ENCODE measurements around the gene EFNA1. TPM values are rescaled to one million over a fixed set of nuclear protein-coding genes. Genes with fewer than 3 reads are reported as not detected.

Gene EFNA1
- total and polyA plus RNA-seq, 2 of the 8 experiments (the other 6 are each of a cell fraction or from before 2014, with no cell fraction given): 4.9 to 14.6 TPM

DNA sequence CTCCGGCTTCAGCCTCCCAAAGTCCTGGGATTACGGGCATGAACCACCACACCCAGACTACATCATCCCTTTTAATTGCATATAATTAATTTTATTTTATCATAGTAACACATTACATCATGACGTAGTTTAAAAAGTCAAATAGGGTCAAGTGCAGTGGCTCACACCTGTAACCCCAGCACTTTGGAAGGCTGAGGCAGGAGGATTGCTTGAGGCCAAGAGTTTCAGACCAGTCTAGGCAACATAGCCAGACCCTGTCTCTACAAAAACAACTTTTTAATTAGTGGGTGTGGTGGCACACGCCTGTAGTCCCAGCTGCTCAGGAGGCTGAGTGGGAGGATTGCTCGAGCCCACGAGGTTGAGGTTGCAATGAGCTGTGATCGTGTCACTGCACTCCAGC lies 28.3 kb upstream of the EFNA1 start:
- no peak overlapping the region for H2BK120ac ChIP-seq (replicated peaks; ENCODE audit: low read depth, low read length)
- ChIA-PET POLR2A (ENCODE audit: partially characterized antibody) (interaction anchor here (0.7 to 1.3 kb wide), 3 partner anchors 95 to 696 kb away, joined by 3 to 5 read pairs (median 4); no protein-coding TSS in a partner anchor), CTCF (ENCODE audit: partially characterized antibody) (interaction anchor here (0.6 to 6.9 kb wide), 8 partner anchors 8 to 70 kb away, joined by 3 to 101 read pairs (median 6); partner anchors contain the start of genes DPM3 and KRTCAP2)
- no peak overlapping the region for H2AFZ ChIP-seq (ENCODE audit: low read length)
- no peak overlapping the region for H2BK15ac ChIP-seq (ENCODE audit: low read length)
- H3K4me1 ChIP-seq (replicated peaks in 1 of 4; ENCODE audit: control insufficient read depth in 3 of 4, insufficient read depth in 4 of 4, low read length in 3 of 4): no peaks in the 10 kb centered on the region; a peak in 1 of 7 replicates
- H3K4ac ChIP-seq (replicated peaks; ENCODE audit: insufficient read length, low read depth, low read length): no peak overlapping the region
- no peak overlapping the region for H4K8ac ChIP-seq (ENCODE audit: extremely low read depth, insufficient read depth, low read length)
- no peak overlapping the region for H2BK20ac ChIP-seq (ENCODE audit: low read length)
- H2BK12ac ChIP-seq (ENCODE audit: low read depth, low read length): no peak overlapping the region
- no peak overlapping the region for H3K56ac ChIP-seq (replicated peaks; ENCODE audit: insufficient read length, low read depth, low read length)
- no peaks in the 10 kb centered on the region for H3K9me3 ChIP-seq (ENCODE audit: insufficient read depth in 2 of 2, low read depth in 1 of 2, low read length in 1 of 2)
- DNase-seq (ENCODE audit: low read depth in 1 of 2, low spot score in 2 of 2) (no peak), FAIRE-seq (no peak)
- TF ChIP-seq POU5F1 (IDR thresholded peaks at IDR 0.05; ENCODE audit: low read depth, low read length): no peak
- TF ChIP-seq CBX8 (IDR thresholded peaks at IDR 0.05; ENCODE audit: borderline replicate concordance, low read depth, low read length): no peak
- TF ChIP-seq GTF2F1 (IDR thresholded peaks at IDR 0.05; ENCODE audit: borderline replicate concordance, low read depth, low read length): no peak
- no peak for TF ChIP-seq TCF12 (IDR thresholded peaks at IDR 0.05; ENCODE audit: low read depth, low read length)
- no peak for TF ChIP-seq SIX5 (IDR thresholded peaks at IDR 0.05; ENCODE audit: low read depth, low read length)
- no peak for TF ChIP-seq KDM5A (IDR thresholded peaks at IDR 0.05; ENCODE audit: low read length)
- H4K20me1 ChIP-seq (replicated peaks in 1 of 2; ENCODE audit: control insufficient read depth in 1 of 2, insufficient read depth in 2 of 2, low read length in 2 of 2): no peaks in the 10 kb centered on the region
- H2AK5ac ChIP-seq (ENCODE audit: low read depth, low read length): no peak overlapping the region
- H4K5ac ChIP-seq (ENCODE audit: insufficient read length, low read depth, low read length): no peak overlapping the region
- H3K23me2 ChIP-seq (ENCODE audit: low read depth, low read length): no peaks in the 10 kb centered on the region
- H4K91ac ChIP-seq (replicated peaks; ENCODE audit: insufficient read length, low read length): no peak overlapping the region
- no peak overlapping the region for H3K27ac ChIP-seq (ENCODE audit: low read depth, low read length)
- no peak overlapping the region for H3K4me3 ChIP-seq (ENCODE audit: extremely low read depth in 1 of 4, insufficient read depth in 2 of 4, low read depth in 3 of 4, low read length in 4 of 4)
- no peak overlapping the region for H3K4me2 ChIP-seq (ENCODE audit: insufficient read depth in 1 of 2, low read depth in 2 of 2, low read length in 2 of 2)
- no peak overlapping the region for H2BK5ac ChIP-seq (ENCODE audit: low read depth, low read length)
- 94% methylated on average over 7 of the region's 7 CpGs; no CpG with 5 or more reads in 1 of the 2 experiments for WGBS, 2 experiments (ENCODE audit: extremely low coverage in 1 of 2, insufficient coverage in 1 of 2, insufficient read length in 1 of 2, insufficient replicate concordance in 2 of 2, low coverage in 1 of 2, low lambda C conversion rate in 2 of 2, missing lambda C conversion rate in 1 of 2)
- no peak overlapping the region for H3K9ac ChIP-seq (replicated peaks in 1 of 4; ENCODE audit: extremely low read depth in 1 of 4, low read depth in 3 of 4, low read length in 3 of 4)
- no peak overlapping the region for H3K18ac ChIP-seq (ENCODE audit: extremely low read depth, low read length)
- H3K79me2 ChIP-seq (ENCODE audit: control insufficient read depth in 1 of 2, insufficient read depth in 2 of 2, low read length in 2 of 2): no peaks in the 10 kb centered on the region
- H3K14ac ChIP-seq (ENCODE audit: insufficient read length): no peak overlapping the region
- H3K36me3 ChIP-seq (ENCODE audit: control insufficient read depth in 2 of 4, insufficient read depth in 4 of 4, low read length in 3 of 4): no peaks in the 10 kb centered on the region
- H3K79me1 ChIP-seq (ENCODE audit: low read depth, low read length): no peaks in the 10 kb centered on the region
- no peaks in the 10 kb centered on the region for H3K27me3 ChIP-seq (replicated peaks in 1 of 4; ENCODE audit: control insufficient read depth in 3 of 4, extremely low read depth in 1 of 4, insufficient read depth in 3 of 4, low read length in 3 of 4)
- no peak overlapping the region for H3K23ac ChIP-seq (ENCODE audit: insufficient read length)

All from H1 (cell line).